HEK293 (cell line): ENCODE results near the gene HOXC11.

Experiments
- KLF16 ChIP-seq: fragments of 450-650 bp; formaldehyde crosslinking; IDR thresholded peaks from 2 replicates; pipeline ENCODE4 v1.5.1; 2017; ENCODE audit warnings: missing biosample characterization, missing genetic modification characterization
- KLF7 ChIP-seq: fragments of 450-650 bp; formaldehyde crosslinking; IDR thresholded peaks from 2 replicates; pipeline ENCODE4 v1.5.1; 2016; ENCODE audit warnings: missing biosample characterization, missing genetic modification characterization, borderline replicate concordance
- SP2 ChIP-seq: fragments of 450-650 bp; formaldehyde crosslinking; IDR thresholded peaks from 2 replicates; pipeline ENCODE4 v1.5.1; 2016; ENCODE audit warnings: missing biosample characterization, missing genetic modification characterization
- ZBTB8A ChIP-seq: fragments of 450-650 bp; formaldehyde crosslinking; IDR thresholded peaks from 2 replicates; pipeline ENCODE4 v1.5.1; 2016; ENCODE audit warnings: missing biosample characterization, missing genetic modification characterization
- ZNF221 ChIP-seq: fragments of 450-650 bp; formaldehyde crosslinking; IDR thresholded peaks from 2 replicates; pipeline ENCODE4 v1.5.1; 2017; ENCODE audit warnings: missing biosample characterization, missing genetic modification characterization, borderline replicate concordance
- TF ChIP-seq, protein P1 (sequence below): fragments of 450-650 bp; formaldehyde crosslinking; IDR thresholded peaks from 2 replicates; pipeline ENCODE4 v1.5.1; 2016; ENCODE audit warnings: missing biosample characterization, missing genetic modification characterization

DNA sequence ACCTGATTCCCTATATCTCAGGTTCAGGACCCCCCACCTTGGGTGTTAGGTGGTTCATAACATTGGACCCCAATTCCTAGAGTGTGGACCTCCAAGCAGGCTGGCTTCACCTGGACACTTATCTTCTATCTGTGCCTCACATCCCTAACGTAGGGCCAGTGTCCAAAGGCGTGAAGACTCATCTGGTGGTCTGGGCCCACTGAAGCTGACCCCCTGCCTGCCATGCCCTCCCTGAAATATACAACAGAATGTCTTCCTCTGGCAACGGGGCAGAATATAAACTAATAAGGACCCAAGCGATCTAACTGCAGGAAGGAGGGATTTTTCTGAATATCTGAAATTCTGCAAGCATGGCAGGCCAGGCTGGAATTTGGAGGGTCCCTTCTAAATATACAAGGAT lies 28.7 kb upstream of the HOXC11 start:
- TF ChIP-seq SP2 (tag by site-specific recombination): no peak
- TF ChIP-seq KLF7 (tag by site-specific recombination): no peak
- TF ChIP-seq, protein P1, sequence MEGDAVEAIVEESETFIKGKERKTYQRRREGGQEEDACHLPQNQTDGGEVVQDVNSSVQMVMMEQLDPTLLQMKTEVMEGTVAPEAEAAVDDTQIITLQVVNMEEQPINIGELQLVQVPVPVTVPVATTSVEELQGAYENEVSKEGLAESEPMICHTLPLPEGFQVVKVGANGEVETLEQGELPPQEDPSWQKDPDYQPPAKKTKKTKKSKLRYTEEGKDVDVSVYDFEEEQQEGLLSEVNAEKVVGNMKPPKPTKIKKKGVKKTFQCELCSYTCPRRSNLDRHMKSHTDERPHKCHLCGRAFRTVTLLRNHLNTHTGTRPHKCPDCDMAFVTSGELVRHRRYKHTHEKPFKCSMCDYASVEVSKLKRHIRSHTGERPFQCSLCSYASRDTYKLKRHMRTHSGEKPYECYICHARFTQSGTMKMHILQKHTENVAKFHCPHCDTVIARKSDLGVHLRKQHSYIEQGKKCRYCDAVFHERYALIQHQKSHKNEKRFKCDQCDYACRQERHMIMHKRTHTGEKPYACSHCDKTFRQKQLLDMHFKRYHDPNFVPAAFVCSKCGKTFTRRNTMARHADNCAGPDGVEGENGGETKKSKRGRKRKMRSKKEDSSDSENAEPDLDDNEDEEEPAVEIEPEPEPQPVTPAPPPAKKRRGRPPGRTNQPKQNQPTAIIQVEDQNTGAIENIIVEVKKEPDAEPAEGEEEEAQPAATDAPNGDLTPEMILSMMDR (tag by site-specific recombination): no peak
- no peak for TF ChIP-seq ZNF221 (tag by site-specific recombination)
- TF ChIP-seq ZBTB8A (tag by site-specific recombination): no peak
- no peak for TF ChIP-seq KLF16
